RWPE1 (cell line): Measurements from ENCODE around the gene KIF3C.

Source experiments
- CTCF ChIA-PET: fragments of 350-600 bp; sonication (Branson Sonifier 250); formaldehyde crosslinking; extraction: SDS; loops from one replicate; lab custom pipeline; 2021; lab: Yijun Ruan, JAX
- POLR2A ChIA-PET: fragments of 400-600 bp; formaldehyde crosslinking; extraction: SDS; loops from one replicate; lab custom pipeline; 2020; ENCODE audit warnings: antibody characterized with exemption; ENCODE audit not compliant: low non-redundant PET; lab: Yijun Ruan, JAX
- DNase-seq: peaks from one replicate; pipeline ENCODE4 v3.0.0; 2012; ENCODE audit warnings: low spot score
- H3K27ac ChIP-seq: fragments of 450-650 bp; 2 replicates; pipeline ENCODE4 v1.5.1; 2017
- TF ChIP-seq, protein P1 (sequence below): fragments of 450-650 bp; conservative IDR thresholded peaks from 2 replicates; pipeline ENCODE4 v1.5.1; 2017; ENCODE audit warnings: low read depth, mild to moderate bottlenecking

Gene KIF3C

DNA sequence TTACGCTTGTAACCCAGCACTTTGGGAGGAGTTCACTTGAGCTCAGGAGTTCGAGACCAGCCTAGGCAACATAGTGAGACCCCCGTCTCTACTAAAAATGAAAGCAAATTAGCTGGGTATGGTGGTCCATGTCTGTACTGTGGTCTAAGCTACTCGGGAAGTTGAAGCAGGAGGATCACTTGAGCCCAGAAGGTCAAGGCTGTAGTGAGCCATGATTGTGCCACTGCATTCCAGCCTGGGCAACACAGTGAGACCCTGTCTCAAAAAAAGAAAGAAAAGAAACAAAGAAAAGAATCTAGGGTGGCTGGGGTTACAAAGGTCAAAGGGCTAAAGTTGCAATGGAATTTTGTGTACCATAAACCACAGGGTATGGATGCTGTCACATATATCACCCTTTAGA is 41.3 kb downstream of the KIF3C start:
- ChIA-PET POLR2A (interaction anchor here (0.6 kb wide), 1 partner anchor 229 kb away, joined by 5 read pairs; no protein-coding TSS in a partner anchor), CTCF (interaction anchor here (0.8 kb wide), 1 partner anchor 1365 kb away, joined by 4 read pairs; no protein-coding TSS in a partner anchor)
- DNase-seq = no peak
- TF ChIP-seq, protein P1, sequence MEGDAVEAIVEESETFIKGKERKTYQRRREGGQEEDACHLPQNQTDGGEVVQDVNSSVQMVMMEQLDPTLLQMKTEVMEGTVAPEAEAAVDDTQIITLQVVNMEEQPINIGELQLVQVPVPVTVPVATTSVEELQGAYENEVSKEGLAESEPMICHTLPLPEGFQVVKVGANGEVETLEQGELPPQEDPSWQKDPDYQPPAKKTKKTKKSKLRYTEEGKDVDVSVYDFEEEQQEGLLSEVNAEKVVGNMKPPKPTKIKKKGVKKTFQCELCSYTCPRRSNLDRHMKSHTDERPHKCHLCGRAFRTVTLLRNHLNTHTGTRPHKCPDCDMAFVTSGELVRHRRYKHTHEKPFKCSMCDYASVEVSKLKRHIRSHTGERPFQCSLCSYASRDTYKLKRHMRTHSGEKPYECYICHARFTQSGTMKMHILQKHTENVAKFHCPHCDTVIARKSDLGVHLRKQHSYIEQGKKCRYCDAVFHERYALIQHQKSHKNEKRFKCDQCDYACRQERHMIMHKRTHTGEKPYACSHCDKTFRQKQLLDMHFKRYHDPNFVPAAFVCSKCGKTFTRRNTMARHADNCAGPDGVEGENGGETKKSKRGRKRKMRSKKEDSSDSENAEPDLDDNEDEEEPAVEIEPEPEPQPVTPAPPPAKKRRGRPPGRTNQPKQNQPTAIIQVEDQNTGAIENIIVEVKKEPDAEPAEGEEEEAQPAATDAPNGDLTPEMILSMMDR = no peak
- no peak overlapping the region for H3K27ac ChIP-seq

DNA sequence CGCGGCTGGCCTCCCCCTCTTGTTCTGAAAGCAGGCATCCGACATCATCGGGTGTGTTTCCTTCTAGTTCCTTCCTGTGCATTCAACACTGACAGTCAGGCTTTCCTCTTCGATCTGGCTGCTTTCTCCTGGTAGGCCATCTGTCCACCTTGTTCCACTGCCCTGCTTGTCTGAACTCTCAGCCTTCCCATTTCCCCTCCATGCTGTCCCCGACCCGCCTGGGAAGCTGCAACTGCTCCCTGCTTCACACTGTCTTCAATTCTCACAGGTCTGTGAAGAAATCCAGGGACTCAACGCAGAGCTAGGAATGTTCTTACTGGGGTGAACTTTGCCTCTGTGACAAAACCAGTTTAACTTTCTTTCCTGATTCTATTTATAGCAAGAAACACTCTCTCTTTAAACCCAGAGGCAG is 43.0 kb downstream of the KIF3C start:
- POLR2A ChIA-PET = no interaction called here
- H3K27ac ChIP-seq = peak overlapping the region; percentile 1; the same call in 1 of the 2 replicates
- TF ChIP-seq, protein P1 = no peak
- no peak for DNase-seq
- CTCF ChIA-PET = no interaction called here

DNA sequence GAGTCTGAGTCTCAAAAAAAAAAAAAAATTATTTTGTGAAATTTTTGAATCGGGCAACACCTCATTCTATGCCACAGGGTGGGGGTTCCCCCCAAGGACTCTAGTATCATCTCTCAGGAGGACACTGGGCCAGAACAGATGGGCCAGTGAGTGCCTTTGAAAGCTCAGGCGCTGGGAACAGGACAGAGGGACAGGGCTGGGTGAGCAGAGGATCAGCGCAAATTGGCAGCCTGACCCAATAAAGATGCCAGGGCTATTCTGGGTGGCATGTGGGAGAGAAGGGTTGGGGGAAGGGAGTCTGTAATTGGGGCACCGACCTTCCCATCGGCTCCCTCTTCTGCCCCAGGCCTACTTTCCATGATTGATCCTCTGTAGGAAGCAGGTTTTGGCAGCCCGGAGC is 44.0 kb downstream of the KIF3C start:
- TF ChIP-seq, protein P1 = no peak
- CTCF ChIA-PET = no interaction called here
- POLR2A ChIA-PET = no interaction called here
- no peak overlapping the region for H3K27ac ChIP-seq
- DNase-seq = no peak

DNA sequence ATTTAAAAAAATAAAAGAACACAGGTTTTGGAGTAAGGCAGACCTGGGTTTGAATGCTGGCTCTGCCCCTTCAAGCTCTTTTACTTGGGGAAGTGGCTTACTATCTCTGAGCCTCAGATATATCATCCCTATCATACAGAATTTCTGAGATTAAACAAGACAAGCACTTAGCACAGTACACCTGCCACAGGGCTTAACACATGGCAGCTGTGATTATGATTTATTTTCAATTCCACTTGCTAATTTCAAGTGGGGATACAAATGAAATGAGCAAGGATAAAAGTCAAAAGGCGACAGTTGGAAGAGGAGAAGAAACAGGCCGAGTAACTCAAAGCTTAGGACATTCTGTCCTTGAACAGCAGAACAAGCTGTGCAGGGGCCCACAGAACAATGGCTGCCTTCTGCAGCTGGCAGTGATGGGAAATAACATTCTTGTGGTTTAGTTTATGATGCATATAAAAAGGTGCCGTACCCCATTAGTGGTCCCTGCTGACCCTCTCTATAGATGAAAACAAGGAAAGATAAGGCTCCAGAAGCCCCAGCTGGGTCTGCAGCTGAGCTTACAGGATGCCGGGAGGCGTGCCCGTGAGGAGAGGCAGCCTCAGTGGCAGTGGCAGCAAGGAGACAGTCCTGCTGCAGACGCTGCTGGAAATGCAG is 45.3 kb downstream of the KIF3C start:
- TF ChIP-seq, protein P1 = no peak
- DNase-seq = no peak
- CTCF ChIA-PET = interaction anchor here (0.6 to 0.7 kb wide), 2 partner anchors 57 to 94 kb away, joined by 4 to 8 read pairs; no protein-coding TSS in a partner anchor
- POLR2A ChIA-PET = no interaction called here
- H3K27ac ChIP-seq = no peak overlapping the region

DNA sequence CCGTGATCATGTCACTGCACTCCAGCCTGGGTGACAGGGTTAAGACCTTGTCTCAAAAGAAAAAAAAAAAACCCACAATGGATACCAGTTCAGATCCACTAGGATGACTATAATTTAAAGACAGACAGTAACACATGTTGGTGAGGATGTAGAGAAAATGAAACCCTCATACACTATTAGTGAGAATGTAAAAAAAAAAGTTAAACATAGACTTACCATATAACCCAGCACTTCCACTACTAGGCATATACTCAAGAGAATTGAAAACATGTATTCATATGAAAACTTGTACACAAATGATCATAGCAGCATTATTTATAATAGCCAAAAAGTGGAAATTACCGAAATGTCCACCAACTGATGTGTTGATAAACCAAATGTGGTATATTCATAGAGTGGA is 48.7 kb downstream of the KIF3C start:
- no peak overlapping the region for H3K27ac ChIP-seq
- ChIA-PET POLR2A (no interaction called here), CTCF (interaction anchor here (0.7 kb wide), 1 partner anchor 792 kb away, joined by 3 read pairs; no protein-coding TSS in a partner anchor)
- no peak for DNase-seq
- TF ChIP-seq, protein P1 = no peak

DNA sequence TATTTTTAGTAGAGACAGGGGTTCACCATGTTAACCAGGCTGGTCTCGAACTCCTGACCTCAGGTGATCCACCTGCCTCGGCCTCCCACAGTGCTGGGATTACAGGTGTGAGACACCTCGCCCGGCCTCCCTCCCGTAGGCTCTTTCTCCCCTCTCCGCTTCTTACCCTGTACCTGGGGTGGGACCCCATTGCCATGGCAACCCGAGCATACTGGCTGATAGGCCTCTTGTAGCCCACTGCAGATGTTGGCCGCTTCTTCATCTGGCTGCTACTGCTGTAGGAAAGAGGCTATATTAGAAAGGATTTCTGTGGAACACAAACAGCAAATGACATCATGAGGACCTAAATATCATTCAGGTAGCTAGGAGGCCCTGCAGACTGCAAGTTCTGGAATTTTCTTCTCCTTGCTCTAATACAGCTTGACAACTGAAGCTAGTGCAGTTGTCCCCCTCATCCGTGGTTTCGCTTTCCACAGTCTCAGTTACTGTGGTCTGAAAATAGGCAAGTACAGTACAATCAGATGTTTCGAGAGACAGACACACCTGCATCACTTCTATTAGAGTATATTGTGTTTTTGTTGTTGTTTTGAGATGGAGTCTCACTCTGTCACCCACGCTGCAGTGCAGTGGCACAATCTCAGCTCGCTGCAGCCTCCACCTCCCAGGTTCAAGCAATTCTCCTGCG is 52.4 kb downstream of the KIF3C start:
- ChIA-PET CTCF (no interaction called here), POLR2A (no interaction called here)
- TF ChIP-seq, protein P1 = no peak
- no peak for DNase-seq
- H3K27ac ChIP-seq = no peak overlapping the region
